B cell (primary cell): Measurements from ENCODE around the gene MST1R. TPM values are rescaled to one million over a fixed set of nuclear protein-coding genes. Genes with fewer than 3 reads are reported as not detected.

Experiments used
- ATAC-seq: fragments of 200-7000 bp; cut with Tn5 transposase; one replicate; pipeline ENCODE4 v1.10.0; 2021; ENCODE audit warnings: low read depth, mild to moderate bottlenecking, moderate number of reproducible peaks, moderate library complexity
- CTCF ChIA-PET: fragments of 350-600 bp; sonication (Branson Sonifier 250); formaldehyde crosslinking; loops from one replicate; lab custom pipeline; 2021; ENCODE audit warnings: antibody characterized with exemption, inconsistent platforms; lab: Charles Lee
- POLR2A ChIA-PET: fragments of 350-600 bp; sonication (Branson Sonifier 250); formaldehyde crosslinking; loops from one replicate; lab custom pipeline; 2021; ENCODE audit warnings: antibody characterized with exemption; lab: Charles Lee
- DNase-seq: peaks from one replicate; pipeline ENCODE4 v3.0.0; 2013
- H2AFZ ChIP-seq: 2 replicates; pipeline ENCODE4 v1.6.1; 2012; ENCODE audit warnings: mild to moderate bottlenecking, low read depth, low read length; ENCODE audit not compliant: insufficient read depth, poor library complexity, severe bottlenecking
- H3K27ac ChIP-seq, 2 donors: 1 replicate in 1 of 2; 2 replicates in 1 of 2; pipeline ENCODE4 v1.5.1; 2012 to 2013; ENCODE audit warnings: low read length in 2 of 2, mild to moderate bottlenecking in 2 of 2, moderate library complexity in 1 of 2
- H3K27me3 ChIP-seq, 4 experiments: fragments of 200-600 bp in 1 of 4; sonication (generic) in 1 of 4; replicated peaks in 1 of 4; 1 replicate in 2 of 4; 2 replicates in 2 of 4; pipeline versions ENCODE4 v1.6.1 to v1.7.0; 2013 to 2016; ENCODE audit warnings: low read length in 3 of 4, mild to moderate bottlenecking in 2 of 4, mixed read lengths in 1 of 4, moderate library complexity in 1 of 4; ENCODE audit not compliant: insufficient read depth in 4 of 4, control insufficient read depth in 3 of 4; ENCODE audit errors: control extremely low read depth in 1 of 4
- H3K36me3 ChIP-seq, 2 experiments: replicated peaks in 1 of 2; 1 replicate in 1 of 2; 2 replicates in 1 of 2; pipeline versions ENCODE4 v1.6.1 to v1.7.1; 2013; ENCODE audit warnings: low read length in 1 of 2; ENCODE audit not compliant: insufficient read depth in 2 of 2, control insufficient read depth in 1 of 2; ENCODE audit errors: control extremely low read depth in 1 of 2, extremely low read depth in 1 of 2
- H3K4me1 ChIP-seq, 2 donors: fragments of 200-600 bp in 1 of 2; sonication (generic) in 1 of 2; 1 replicate in 1 of 2; 2 replicates in 1 of 2; pipeline versions ENCODE4 v1.5.1 to v1.6.1; 2013 to 2017; ENCODE audit warnings: low read length in 2 of 2; ENCODE audit not compliant: control insufficient read depth in 2 of 2, insufficient read depth in 2 of 2
- H3K4me2 ChIP-seq: replicated peaks from 2 replicates; pipeline ENCODE3; 2012; ENCODE audit warnings: mild to moderate bottlenecking, low read depth, low read length; ENCODE audit not compliant: poor library complexity, severe bottlenecking
- H3K4me3 ChIP-seq, 5 experiments: fragments of 200-600 bp in 1 of 5; sonication (generic) in 1 of 5; 1 replicate in 3 of 5; 2 replicates in 2 of 5; pipeline versions ENCODE4 v1.5.1 to v1.7.0; 2011 to 2016; ENCODE audit warnings: low read length in 4 of 5, mild to moderate bottlenecking in 4 of 5, low read depth in 2 of 5, control low read depth in 1 of 5, moderate library complexity in 1 of 5; ENCODE audit not compliant: insufficient read depth in 1 of 5; ENCODE audit errors: control extremely low read depth in 1 of 5, extremely low read depth in 1 of 5
- H3K79me2 ChIP-seq: fragments of 200-600 bp; sonication (generic); one replicate; pipeline ENCODE4 v1.6.0; 2016; ENCODE audit warnings: low read length; ENCODE audit not compliant: control insufficient read depth, insufficient read depth
- H3K9ac ChIP-seq: fragments of 200-600 bp; sonication (generic); 2 replicates; pipeline ENCODE4 v1.6.1; 2017; ENCODE audit warnings: mild to moderate bottlenecking, low read length, moderate library complexity
- H3K9me3 ChIP-seq, 3 donors: one replicate each; pipeline versions ENCODE4 v1.6.1 to v1.7.1; 2013; ENCODE audit warnings: low read length in 2 of 3; ENCODE audit not compliant: control insufficient read depth in 2 of 3, insufficient read depth in 1 of 3; ENCODE audit errors: control extremely low read depth in 1 of 3
- H4K20me1 ChIP-seq: 2 replicates; pipeline ENCODE4 v1.6.0; 2012; ENCODE audit warnings: mild to moderate bottlenecking, low read length; ENCODE audit not compliant: insufficient read depth, control insufficient read depth, poor library complexity, severe bottlenecking
- H3K27ac Mint-ChIP-seq: one replicate; pipeline ENCODE4 v1.8.0; 2021; ENCODE audit warnings: mixed read lengths
- H3K27me3 Mint-ChIP-seq: one replicate; pipeline ENCODE4 v1.8.0; 2021; ENCODE audit warnings: mixed read lengths
- H3K4me1 Mint-ChIP-seq: one replicate; pipeline ENCODE4 v1.8.0; 2021; ENCODE audit warnings: mixed read lengths
- H3K4me3 Mint-ChIP-seq: one replicate; pipeline ENCODE4 v1.8.0; 2021; ENCODE audit warnings: mixed read lengths
- H3K9me3 Mint-ChIP-seq: one replicate; pipeline ENCODE4 v1.8.0; 2022; ENCODE audit warnings: mixed read lengths; ENCODE audit not compliant: insufficient read depth
- CTCF ChIP-seq: fragments of 200-600 bp; IDR thresholded peaks from one replicate; pipeline ENCODE4 v1.8.0; 2022; ENCODE audit warnings: antibody characterized with exemption, mild to moderate bottlenecking
- EZH2 ChIP-seq: IDR thresholded peaks from 2 replicates; pipeline ENCODE4 v1.6.1; 2012; ENCODE audit warnings: borderline replicate concordance, low read depth, mild to moderate bottlenecking, moderate library complexity, low read length; ENCODE audit not compliant: insufficient read depth, poor library complexity, severe bottlenecking
- WGBS: methylation state at CpG from one replicate; pipeline ENCODE4 v1.1.5; 2013; ENCODE audit warnings: missing lambda C conversion rate; ENCODE audit not compliant: insufficient coverage; 5-methylcytosine and 5-hydroxymethylcytosine counted together
- intact Hi-C: fragments of 100-400 bp; cut with micrococcal nuclease; formaldehyde crosslinking; loops from one replicate; pipeline ENCODE4 v1.10.0; 2022
- polyA plus RNA-seq: library from polyadenylated mRNA; depleted of rRNA; stranded (reverse); fragments of >200 nt; gene quantifications from 2 replicates; pipeline ENCODE4 v1.2.3, GENCODE V29; 2012
- total RNA-seq, 2 donors: library from RNA; stranded (reverse); fragments of 120-200 nt in 1 of 2; gene quantifications; 1 replicate in 1 of 2; 2 replicates in 1 of 2; pipeline versions ENCODE4 v1.2.3 to v1.2.4, GENCODE V29; 2013 to 2022

Gene MST1R
- total and polyA plus RNA-seq, 2 donors (not counting 1 experiment from before 2014, with no cell fraction given) = 1.7 to 2.4 TPM

DNA sequence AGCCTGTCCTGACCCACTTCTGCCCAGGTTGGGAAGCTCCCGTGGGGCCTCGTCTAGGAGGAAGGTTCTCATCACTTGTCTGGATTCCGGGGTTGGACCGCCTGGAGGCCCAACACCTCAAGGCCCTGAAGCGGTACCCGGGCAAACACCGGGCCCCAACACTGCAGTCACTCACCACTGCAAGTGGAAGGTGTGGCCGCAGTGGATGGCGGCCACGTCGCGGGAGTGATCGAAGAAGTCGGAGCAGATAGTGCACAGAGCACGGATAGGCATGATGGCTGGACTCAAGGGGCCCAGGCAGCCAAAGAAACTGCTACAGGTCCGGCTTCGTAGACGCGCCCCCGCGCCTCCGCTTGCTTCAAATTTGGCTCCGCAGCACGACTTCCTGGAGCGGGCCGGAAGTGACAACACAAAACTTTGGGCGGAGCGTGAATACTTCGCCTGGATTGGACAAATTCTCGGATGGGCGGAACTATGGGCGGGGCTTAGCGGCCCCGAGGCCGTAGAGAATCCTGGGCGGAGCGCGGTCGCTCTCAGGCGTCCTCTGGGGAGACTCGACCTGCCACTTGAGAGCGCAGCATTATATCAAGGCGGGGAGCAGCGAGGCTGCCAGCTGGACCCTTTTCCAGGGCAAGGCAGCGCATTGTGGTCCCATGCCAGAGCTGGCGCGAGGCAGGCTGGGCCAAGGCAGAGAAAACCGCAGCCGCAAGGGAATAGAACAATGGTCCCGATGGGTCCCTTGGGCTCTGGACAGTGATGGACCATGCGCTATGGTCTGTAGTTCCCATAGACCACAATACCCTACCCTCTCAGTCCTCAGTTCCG, 47.3 kb downstream of the MST1R start, which contains the start of gene TRAIP:
TRAIP (minus strand) TSS at position 384 of the 825 bp plus-strand sequence; CDS start at position 273, 111 bp downstream.
- Mint-ChIP-seq H3K4me1 (peaks cover 11% of the 10 kb centered on the region), H3K27me3 (no peaks in the 10 kb centered on the region), H3K4me3 (peak within 1 kb of the TSS; percentile 91), H3K27ac (peak within 1 kb of the TSS; percentile 90), H3K9me3 (no peaks in the 10 kb centered on the region)
- intact Hi-C loops = loop anchor here (1.0 to 2.0 kb wide), 8 partner anchors 17 to 378 kb away; partner anchors contain the start of genes AMIGO3, IP6K1, MST1R and RBM6
- 3% methylated on average over 48 of the region's 52 CpGs for WGBS
- H3K4me3 ChIP-seq = peak within 1 kb of the TSS; percentile 53 to 91 (median 69)
- peaks cover 0 to 3% (median 0%) of the 10 kb centered on the region in 4 experiments for H3K27me3 ChIP-seq
- DNase-seq (peak; percentile 98), ATAC-seq (peak; percentile 100)
- H3K9ac ChIP-seq = peak within 1 kb of the TSS; percentile 74
- TF ChIP-seq EZH2 (no peak), CTCF (no peak)
- no peaks in the 10 kb centered on the region for H3K9me3 ChIP-seq
- peak within 1 kb of the TSS; percentile 98 for H2AFZ ChIP-seq
- no peaks in the 10 kb centered on the region for H4K20me1 ChIP-seq
- peak within 1 kb of the TSS; percentile 56 to 59 for H3K27ac ChIP-seq
- peaks cover 10 to 15% of the 10 kb centered on the region in 2 donors for H3K4me1 ChIP-seq
- CTCF ChIA-PET = interaction anchor here (0.8 to 2.5 kb wide), 4 partner anchors 15 to 54 kb away, joined by 3 to 18 read pairs (median 4); partner anchors contain the start of gene INKA1
- peak within 1 kb of the TSS; percentile 86 for H3K4me2 ChIP-seq
- peaks cover 5% of the 10 kb centered on the region for H3K79me2 ChIP-seq
- no peaks in the 10 kb centered on the region for H3K36me3 ChIP-seq
- POLR2A ChIA-PET = interaction anchor here (0.6 to 1.0 kb wide), 3 partner anchors 51 to 96 kb away, joined by 3 to 9 read pairs (median 4); partner anchors contain the start of gene MON1A
